Keratinocyte (primary cell): ENCODE data around the gene SUPT20HL2. TPM values are rescaled to one million over a fixed set of nuclear protein-coding genes. Genes with fewer than 3 reads are reported as not detected.

ENCODE experiments used
- DNase-seq: peaks from one replicate; pipeline ENCODE4 v3.0.0-alpha.2; 2011; ENCODE audit warnings: low read depth, missing footprints, low spot score
- FAIRE-seq: peaks from 2 replicates; lab custom pipeline; 2011; peaks lifted over from hg19 to GRCh38; lab: Jason Lieb, UNC
- H2AFZ ChIP-seq: 2 replicates; pipeline ENCODE4 v1.6.0; 2012; ENCODE audit warnings: low read length, control low read depth, inconsistent platforms; ENCODE audit not compliant: control insufficient read depth
- H3K27ac ChIP-seq: 2 replicates; pipeline ENCODE4 v1.5.1; 2011; ENCODE audit warnings: low read length; ENCODE audit not compliant: control insufficient read depth, insufficient read depth
- H3K27me3 ChIP-seq: 3 replicates; pipeline ENCODE4 v1.6.0; 2011; ENCODE audit warnings: low read length; ENCODE audit not compliant: control insufficient read depth, insufficient read depth; ENCODE audit errors: extremely low read depth
- H3K36me3 ChIP-seq, 2 experiments: 2 replicates in 1 of 2; 3 replicates in 1 of 2; pipeline ENCODE4 v1.5.1; 2011; ENCODE audit warnings: low read length in 2 of 2, mild to moderate bottlenecking in 1 of 2; ENCODE audit not compliant: control insufficient read depth in 2 of 2, insufficient read depth in 2 of 2; ENCODE audit errors: extremely low read depth in 1 of 2
- H3K4me1 ChIP-seq: 3 replicates; pipeline ENCODE4 v1.5.1; 2011; ENCODE audit warnings: low read length; ENCODE audit not compliant: control insufficient read depth, insufficient read depth; ENCODE audit errors: extremely low read depth
- H3K4me2 ChIP-seq: 3 replicates; pipeline ENCODE4 v1.6.0; 2011; ENCODE audit warnings: low read depth, low read length; ENCODE audit not compliant: control insufficient read depth, insufficient read depth; ENCODE audit errors: extremely low read depth
- H3K4me3 ChIP-seq, 3 experiments: fragments of 200-600 bp in 1 of 3; sonication (generic) in 1 of 3; 2 replicates in 2 of 3; 3 replicates in 1 of 3; pipeline ENCODE4 v1.5.1; 2011 to 2016; ENCODE audit warnings: low read length in 3 of 3, mild to moderate bottlenecking in 3 of 3, control low read depth in 2 of 3, inconsistent platforms in 1 of 3, low read depth in 1 of 3, mixed read lengths in 1 of 3, mixed run types in 1 of 3, moderate library complexity in 1 of 3; ENCODE audit not compliant: control insufficient read depth in 2 of 3, insufficient read depth in 2 of 3; ENCODE audit errors: extremely low read depth in 1 of 3
- H3K79me2 ChIP-seq: 2 replicates; pipeline ENCODE4 v1.6.0; 2012; ENCODE audit warnings: low read length; ENCODE audit not compliant: control insufficient read depth, insufficient read depth
- H3K9ac ChIP-seq: 3 replicates; pipeline ENCODE4 v1.6.0; 2011; ENCODE audit warnings: low read length; ENCODE audit not compliant: control insufficient read depth, insufficient read depth; ENCODE audit errors: extremely low read depth
- H3K9me1 ChIP-seq: 3 replicates; pipeline ENCODE4 v1.6.0; 2011; ENCODE audit warnings: low read length; ENCODE audit not compliant: control insufficient read depth, insufficient read depth; ENCODE audit errors: extremely low read depth
- H3K9me3 ChIP-seq: 2 replicates; pipeline ENCODE4 v1.5.1; 2012; ENCODE audit warnings: low read depth, low read length; ENCODE audit not compliant: control insufficient read depth
- H4K20me1 ChIP-seq: 3 replicates; pipeline ENCODE4 v1.6.0; 2011; ENCODE audit warnings: low read length; ENCODE audit not compliant: control insufficient read depth, insufficient read depth; ENCODE audit errors: extremely low read depth
- EZH2 ChIP-seq: IDR thresholded peaks from one replicate; pipeline ENCODE4 v1.6.1; 2012; ENCODE audit warnings: inconsistent platforms, mild to moderate bottlenecking, low read length, moderate library complexity
- dilution Hi-C: fragments of 300-500 bp; cut with MboI; formaldehyde crosslinking; loops from one replicate; pipeline ENCODE4 v1.7.0; 2020; ENCODE audit warnings: low sequenced_read_pairs; ENCODE audit not compliant: extremely low pct_ligation_motif_present
- polyA plus RNA-seq, 5 experiments: library from polyadenylated mRNA; depleted of rRNA in 3 of 5; stranded (reverse) in 3 of 5; stranded (forward) in 1 of 5; unstranded in 1 of 5; fragments of >200 nt; gene quantifications; 1 replicate in 1 of 5; 2 replicates in 3 of 5; 3 replicates in 1 of 5; pipeline versions ENCODE4 v1.2.1 to v1.2.3, GENCODE V29; 2011 to 2012; ENCODE audit warnings: missing spikeins in 2 of 5, low read depth in 1 of 5, low replicate concordance in 1 of 5
- TF ChIP-seq, protein P1 (sequence below), 3 experiments: IDR thresholded peaks in 1 of 3; conservative IDR thresholded peaks in 1 of 3; optimal IDR thresholded peaks in 1 of 3; 2 replicates in 2 of 3; 3 replicates in 1 of 3; pipeline versions ENCODE3 to v1.5.1; 2011; ENCODE audit warnings: low read length in 3 of 3, mild to moderate bottlenecking in 3 of 3, moderate library complexity in 2 of 3, control low read depth in 1 of 3, inconsistent platforms in 1 of 3; ENCODE audit not compliant: insufficient read depth in 2 of 3; ENCODE audit errors: extremely low read depth in 1 of 3

SUPT20HL2 gene
- polyA plus RNA-seq, 1 donor (not counting 4 experiments of a cell fraction or from before 2014, with no cell fraction given), result not detected

DNA sequence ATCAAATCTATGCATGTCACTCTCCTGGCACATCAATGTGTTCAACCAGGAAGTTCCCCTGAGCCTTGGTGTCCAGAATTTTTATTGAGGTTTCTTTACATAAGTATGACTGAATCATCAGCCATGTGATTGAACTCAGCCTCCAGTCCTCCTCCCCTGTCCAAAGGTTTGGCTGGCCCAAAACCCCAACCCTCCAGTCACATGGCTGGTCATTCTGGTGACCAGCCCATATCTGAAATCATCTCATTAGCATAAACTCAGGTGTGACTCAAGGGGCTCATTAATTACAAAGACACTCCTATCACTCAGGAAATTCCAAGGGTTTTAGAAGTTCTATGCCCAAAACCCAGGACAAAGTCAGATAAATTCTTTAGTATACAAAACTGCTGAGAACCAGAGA lies 20.6 kb upstream of the SUPT20HL2 start:
- Histone ChIP-seq H3K27ac (no peak overlapping the region), H3K9me3 (no peaks in the 10 kb centered on the region), H4K20me1 (no peaks in the 10 kb centered on the region), H3K9me1 (no peaks in the 10 kb centered on the region), H3K4me1 (no peaks in the 10 kb centered on the region), H3K79me2 (no peaks in the 10 kb centered on the region), H2AFZ (no peak overlapping the region), H3K36me3 (no peaks in the 10 kb centered on the region), H3K4me3 (no peak overlapping the region), H3K4me2 (no peak overlapping the region), H3K9ac (no peak overlapping the region), H3K27me3 (no peaks in the 10 kb centered on the region)
- DNase-seq, result no peak
- dilution Hi-C loops, result no loop called here
- no peak for FAIRE-seq
- TF ChIP-seq, protein P1, sequence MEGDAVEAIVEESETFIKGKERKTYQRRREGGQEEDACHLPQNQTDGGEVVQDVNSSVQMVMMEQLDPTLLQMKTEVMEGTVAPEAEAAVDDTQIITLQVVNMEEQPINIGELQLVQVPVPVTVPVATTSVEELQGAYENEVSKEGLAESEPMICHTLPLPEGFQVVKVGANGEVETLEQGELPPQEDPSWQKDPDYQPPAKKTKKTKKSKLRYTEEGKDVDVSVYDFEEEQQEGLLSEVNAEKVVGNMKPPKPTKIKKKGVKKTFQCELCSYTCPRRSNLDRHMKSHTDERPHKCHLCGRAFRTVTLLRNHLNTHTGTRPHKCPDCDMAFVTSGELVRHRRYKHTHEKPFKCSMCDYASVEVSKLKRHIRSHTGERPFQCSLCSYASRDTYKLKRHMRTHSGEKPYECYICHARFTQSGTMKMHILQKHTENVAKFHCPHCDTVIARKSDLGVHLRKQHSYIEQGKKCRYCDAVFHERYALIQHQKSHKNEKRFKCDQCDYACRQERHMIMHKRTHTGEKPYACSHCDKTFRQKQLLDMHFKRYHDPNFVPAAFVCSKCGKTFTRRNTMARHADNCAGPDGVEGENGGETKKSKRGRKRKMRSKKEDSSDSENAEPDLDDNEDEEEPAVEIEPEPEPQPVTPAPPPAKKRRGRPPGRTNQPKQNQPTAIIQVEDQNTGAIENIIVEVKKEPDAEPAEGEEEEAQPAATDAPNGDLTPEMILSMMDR (optimal IDR thresholded peaks at IDR 0.05 in 1 of 3, IDR thresholded peaks at IDR 0.05 in 1 of 3, conservative IDR thresholded peaks at IDR 0.05 in 1 of 3; ENCODE audit: extremely low read depth in 1 of 3, insufficient read depth in 2 of 3, low read length in 3 of 3), result no peak
- no peak for TF ChIP-seq EZH2

DNA sequence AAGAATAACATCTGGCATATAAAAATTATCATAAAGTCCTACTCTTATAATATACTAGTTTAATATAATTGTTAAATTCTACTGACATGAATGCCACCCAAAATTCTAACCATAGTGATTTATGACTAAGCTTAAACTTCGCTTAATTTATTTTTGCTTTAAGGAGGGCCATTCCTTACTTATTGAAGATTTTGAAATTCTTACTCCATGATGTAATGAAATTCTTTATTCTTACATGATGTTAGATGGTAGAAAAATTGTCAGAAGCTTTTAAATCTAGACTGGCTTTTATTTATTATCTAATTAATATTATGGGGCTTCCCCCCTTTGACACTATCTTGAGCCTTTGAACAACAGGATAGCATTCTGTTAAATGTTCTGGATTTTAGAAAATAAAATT lies 19.5 kb upstream of the SUPT20HL2 start:
- H3K27me3 ChIP-seq, result no peaks in the 10 kb centered on the region
- no peaks in the 10 kb centered on the region for H3K36me3 ChIP-seq
- H4K20me1 ChIP-seq, result no peaks in the 10 kb centered on the region
- no peak overlapping the region for H3K4me3 ChIP-seq
- FAIRE-seq (no peak), DNase-seq (no peak)
- H3K4me2 ChIP-seq, result no peak overlapping the region
- no peak overlapping the region for H3K27ac ChIP-seq
- no peaks in the 10 kb centered on the region for H3K9me1 ChIP-seq
- H3K79me2 ChIP-seq, result no peaks in the 10 kb centered on the region
- H3K4me1 ChIP-seq, result no peaks in the 10 kb centered on the region
- no peak overlapping the region for H3K9ac ChIP-seq
- TF ChIP-seq, protein P1 (optimal IDR thresholded peaks at IDR 0.05 in 1 of 3, IDR thresholded peaks at IDR 0.05 in 1 of 3, conservative IDR thresholded peaks at IDR 0.05 in 1 of 3; ENCODE audit: extremely low read depth in 1 of 3, insufficient read depth in 2 of 3, low read length in 3 of 3), result no peak
- no peak for TF ChIP-seq EZH2
- dilution Hi-C loops, result no loop called here
- no peaks in the 10 kb centered on the region for H3K9me3 ChIP-seq
- no peak overlapping the region for H2AFZ ChIP-seq
